ENCODE data around the gene ELF4. TPM values are rescaled to one million over a fixed set of nuclear protein-coding genes. Genes with fewer than 3 reads are reported as not detected.

ELF4 gene
- total and polyA plus RNA-seq, 9 of the 15 experiments (the other 6 are each of a cell fraction or from before 2014, with no cell fraction given), result 5.9 to 55.8 (median 25.2) TPM

- H3K4me2 ChIP-seq (ENCODE audit: insufficient read depth, low read length), result no peak overlapping the region; the same call in 1 of the 2 replicates
- peaks cover 21 to 29% of the 10 kb centered on the region in 2 experiments; a peak in 4 of 5 replicates for H3K4me1 ChIP-seq (replicated peaks in 1 of 2; ENCODE audit: control insufficient read depth in 2 of 2, insufficient read depth in 2 of 2, low read length in 2 of 2)
- H4K20me1 ChIP-seq (replicated peaks; ENCODE audit: control insufficient read depth, insufficient read depth, low read length), result peaks cover 29% of the 10 kb centered on the region
- DNase-seq (ENCODE audit: extremely low read depth in 1 of 4, low spot score in 3 of 4) (no peak), FAIRE-seq (peak; percentile 54), ATAC-seq (peak; percentile 2; the same call in 1 of the 3 replicates)
- POLR2A ChIA-PET, result interaction anchor here (0.5 to 3.1 kb wide), 3 partner anchors 11 to 34 kb away, joined by 3 to 12 read pairs (median 4); no protein-coding TSS in a partner anchor
- no TSS peak for BruUV-seq (replicated peaks)
- peak overlapping the region in 1 of 2 experiments; percentile 78; a peak in 2 of 4 replicates for H3K9ac ChIP-seq (ENCODE audit: insufficient read depth in 1 of 2, low read depth in 2 of 2, low read length in 2 of 2)
- H3K4me3 ChIP-seq, result no peak overlapping the region
- no peaks in the 10 kb centered on the region for H3K9me3 ChIP-seq (replicated peaks; ENCODE audit: control insufficient read depth, insufficient read depth, low read depth, low read length)
- no peak for TF ChIP-seq TRIM24 (IDR thresholded peaks at IDR 0.05)
- 0 out of 2 replicates have a peak, but pooled peaks have one; percentile 12 for TF ChIP-seq ATF3 (IDR thresholded peaks at IDR 0.05)
- no peak for TF ChIP-seq ATF3 (CRISPR knock-in tag; conservative IDR thresholded peaks at IDR 0.05)
- no peak for TF ChIP-seq WHSC1 (IDR thresholded peaks at IDR 0.05; ENCODE audit: low read length)
- 0 out of 2 replicates have a peak, but pooled peaks have one; percentile 15 for TF ChIP-seq RBFOX2 (IDR thresholded peaks at IDR 0.05; ENCODE audit: low read depth, low read length)
- TF ChIP-seq VEZF1 (CRISPR knock-in tag; IDR thresholded peaks at IDR 0.05), result peak; percentile 16; the same call in 1 of the 2 replicates
- peak; percentile 25; the same call in 1 of the 2 replicates for TF ChIP-seq ZKSCAN3 (CRISPR knock-in tag; IDR thresholded peaks at IDR 0.05)
- no peak for TF ChIP-seq ZNF778 (CRISPR knock-in tag; IDR thresholded peaks at IDR 0.05)
- TF ChIP-seq CCNT2 (IDR thresholded peaks at IDR 0.05; ENCODE audit: borderline replicate concordance, extremely low read depth, insufficient read length, low read depth, low read length), result no peak
- TF ChIP-seq BHLHE40 (IDR thresholded peaks at IDR 0.05; ENCODE audit: low read length), result peak; percentile 34; the same call in 1 of the 2 replicates
- no peak for TF ChIP-seq CREB1 (IDR thresholded peaks at IDR 0.05)
- TF ChIP-seq CREB1 (CRISPR knock-in tag; IDR thresholded peaks at IDR 0.05), result no peak
- TF ChIP-seq ATF1 (CRISPR knock-in tag; IDR thresholded peaks at IDR 0.05), result no peak
- TF ChIP-seq ATF1 (tag; IDR thresholded peaks at IDR 0.05), result no peak
- no peak for TF ChIP-seq ZNF57 (CRISPR knock-in tag; IDR thresholded peaks at IDR 0.05)
- peak; percentile 87 for TF ChIP-seq ZKSCAN1 (IDR thresholded peaks at IDR 0.05; ENCODE audit: low read depth, low read length)
- no peaks in the 10 kb centered on the region for H3K27me3 ChIP-seq (ENCODE audit: control insufficient read depth in 2 of 2, insufficient read depth in 2 of 2, low read length in 2 of 2)
- in situ Hi-C loops (cut with MboI), result no loop called here
- CTCF ChIA-PET (ENCODE audit: low intra/inter-chr PET ratio), result interaction anchor here (0.6 kb wide), 1 partner anchor 161 kb away, joined by 3 read pairs; no protein-coding TSS in a partner anchor
- no peaks in the 10 kb centered on the region for H3K9me1 ChIP-seq (ENCODE audit: control insufficient read depth, insufficient read depth, low read length)
- no peak overlapping the region for H3K27ac ChIP-seq (ENCODE audit: extremely low read depth, low read depth, low read length)
- peaks cover 16% of the 10 kb centered on the region for H3K36me3 ChIP-seq (ENCODE audit: control insufficient read depth, insufficient read depth, low read length)
- H2AFZ ChIP-seq (ENCODE audit: low read depth, low read length), result no peak overlapping the region
- peaks cover 89% of the 10 kb centered on the region for H3K79me2 ChIP-seq (ENCODE audit: control insufficient read depth, insufficient read depth, low read length)
- intact Hi-C loops (cut with micrococcal nuclease), result no loop called here
- WGBS (ENCODE audit: insufficient coverage, low coverage, missing lambda C conversion rate), result 23% methylated on average over 7 of the region's 10 CpGs
Measured at GRCh38 chrX:130106071-130106470, 4.2 kb downstream of the ELF4 start.

Measured in K562 (cell line).